HCT116 (cell line): ENCODE data around the gene CUZD1. TPM values are rescaled to one million over a fixed set of nuclear protein-coding genes. Genes with fewer than 3 reads are reported as not detected.

Experiments
- ATAC-seq: fragments of 200-7000 bp; cut with Tn5 transposase; 2 replicates; pipeline ENCODE4 v1.9.1; 2020; ENCODE audit warnings: mild to moderate bottlenecking, moderate library complexity
- BruUV-seq: library from RNA; stranded (reverse); fragments of 400-500 nt; replicated peaks from 2 replicates; lab custom pipeline; 2021; lab: Mats Ljungman, UMichigan
- CTCF ChIA-PET: fragments of 300-600 bp; sonication (Branson Sonifier 250); formaldehyde crosslinking; loops from one replicate; lab custom pipeline; 2021; ENCODE audit warnings: antibody characterized with exemption; lab: Charles Lee
- POLR2A ChIA-PET: fragments of 300-600, 350-600 bp; sonication (Branson Sonifier 250); formaldehyde crosslinking; loops from one replicate; lab custom pipeline; 2021; ENCODE audit warnings: antibody characterized with exemption; lab: Charles Lee
- RAD21 ChIA-PET, 2 experiments: fragments of 300-600 bp; sonication (Branson Sonifier 250); formaldehyde crosslinking; loops; one replicate each; lab custom pipeline; 2023; ENCODE audit warnings: low total read pairs in 2 of 2; ENCODE audit not compliant: uncharacterized antibody in 2 of 2, unreplicated experiment in 2 of 2, low non-redundant PET in 1 of 2; lab: Charles Lee
- DNase-seq: peaks from one replicate; pipeline ENCODE4 v3.0.0-alpha.2; 2010; ENCODE audit warnings: low read depth, low spot score
- H2AFZ ChIP-seq: fragments of 200-600 bp; shearing (Covaris generic), sonication (generic); 2 replicates; pipeline ENCODE4 v1.6.1; 2017; ENCODE audit warnings: low read depth, mixed run types, mixed read lengths, antibody characterized with exemption, low read length; ENCODE audit not compliant: poor library complexity, severe bottlenecking
- H3K27ac ChIP-seq: 2 replicates; pipeline ENCODE4 v1.5.1; 2012; ENCODE audit warnings: low read depth, low read length
- H3K27me3 ChIP-seq: fragments of 200-600 bp; sonication (generic); 2 replicates; pipeline ENCODE4 v1.6.1; 2016; ENCODE audit warnings: mixed run types, low read length, mixed read lengths; ENCODE audit not compliant: insufficient read depth
- H3K36me3 ChIP-seq, 2 experiments: fragments of 200-500 bp in 1 of 2; fragments of 200-600 bp in 1 of 2; sonication (Bioruptor generic) in 1 of 2; sonication (generic) in 1 of 2; 2 replicates each; pipeline versions ENCODE4 v1.5.1 to v1.6.1; 2014 to 2016; ENCODE audit warnings: low read length in 2 of 2, inconsistent platforms in 1 of 2, mixed read lengths in 1 of 2, mixed run types in 1 of 2; ENCODE audit not compliant: insufficient read depth in 2 of 2, control insufficient read depth in 1 of 2
- H3K4me1 ChIP-seq, 2 experiments: fragments of 200-600 bp in 1 of 2; sonication (generic) in 1 of 2; 2 replicates each; pipeline versions ENCODE4 v1.5.1 to v1.6.1; 2012 to 2017; ENCODE audit warnings: low read length in 2 of 2, inconsistent platforms in 1 of 2, mild to moderate bottlenecking in 1 of 2, mixed read lengths in 1 of 2, mixed run types in 1 of 2, moderate library complexity in 1 of 2; ENCODE audit not compliant: insufficient read depth in 2 of 2, control insufficient read depth in 1 of 2
- H3K4me2 ChIP-seq: fragments of 200-600 bp; sonication (generic); 2 replicates; pipeline ENCODE4 v1.6.1; 2017; ENCODE audit warnings: mixed run types, low read length, mixed read lengths
- H3K4me3 ChIP-seq, 2 experiments: fragments of 200-600 bp in 1 of 2; sonication (generic) in 1 of 2; replicated peaks in 1 of 2; 2 replicates each; pipeline ENCODE4 v1.5.1; 2011 to 2016; ENCODE audit warnings: low read length in 2 of 2, control low read depth in 1 of 2, low read depth in 1 of 2, mild to moderate bottlenecking in 1 of 2, mixed read lengths in 1 of 2, mixed run types in 1 of 2
- H3K79me2 ChIP-seq: fragments of 200-600 bp; sonication (generic); 2 replicates; pipeline ENCODE4 v1.6.1; 2017; ENCODE audit warnings: mild to moderate bottlenecking, mixed run types, low read length, moderate library complexity, mixed read lengths; ENCODE audit not compliant: insufficient read depth
- H3K9ac ChIP-seq: fragments of 200-600 bp; sonication (generic); 2 replicates; pipeline ENCODE4 v1.6.1; 2016; ENCODE audit warnings: low read length, mixed read lengths
- H3K9me2 ChIP-seq: fragments of 200-600 bp; sonication (generic), shearing (Covaris generic); 2 replicates; pipeline ENCODE4 v1.6.1; 2017; ENCODE audit warnings: mixed run types, mild to moderate bottlenecking, moderate library complexity; ENCODE audit not compliant: insufficient read depth
- H3K9me3 ChIP-seq, 2 experiments: fragments of 200-500 bp in 1 of 2; fragments of 200-600 bp in 1 of 2; sonication (Bioruptor generic) in 1 of 2; sonication (generic) in 1 of 2; 2 replicates each; pipeline ENCODE4 v1.6.1; 2014 to 2017; ENCODE audit warnings: low read length in 2 of 2, mixed read lengths in 2 of 2, inconsistent platforms in 1 of 2, low read depth in 1 of 2, mild to moderate bottlenecking in 1 of 2, mixed run types in 1 of 2, moderate library complexity in 1 of 2; ENCODE audit not compliant: control insufficient read depth in 1 of 2, insufficient read depth in 1 of 2
- H4K20me1 ChIP-seq: fragments of 200-600 bp; sonication (generic), shearing (Covaris generic); 2 replicates; pipeline ENCODE4 v1.6.1; 2017; ENCODE audit warnings: mixed run types, mild to moderate bottlenecking, moderate library complexity; ENCODE audit not compliant: insufficient read depth
- CBX3 ChIP-seq: IDR thresholded peaks from 2 replicates; pipeline ENCODE4 v1.6.1; 2012; ENCODE audit warnings: low read depth
- ELF1 ChIP-seq: IDR thresholded peaks from 2 replicates; pipeline ENCODE4 v1.6.1; 2012; ENCODE audit warnings: low read depth, borderline replicate concordance
- EZH2phosphoT487 ChIP-seq: fragments of 200-600 bp; IDR thresholded peaks from 2 replicates; pipeline ENCODE4 v1.6.1; 2018; ENCODE audit warnings: antibody characterized with exemption, borderline replicate concordance
- FOSL1 ChIP-seq: IDR thresholded peaks from 2 replicates; pipeline ENCODE4 v1.6.1; 2012; ENCODE audit warnings: low read depth
- JUND ChIP-seq: IDR thresholded peaks from 2 replicates; pipeline ENCODE4 v1.6.1; 2012
- RAD21 ChIP-seq: IDR thresholded peaks from 2 replicates; pipeline ENCODE4 v1.6.1; 2012; ENCODE audit warnings: low read depth, mild to moderate bottlenecking
- SRF ChIP-seq: IDR thresholded peaks from 2 replicates; pipeline ENCODE4 v1.6.1; 2012; ENCODE audit warnings: low read depth
- TCF7L2 ChIP-seq: IDR thresholded peaks from 2 replicates; pipeline ENCODE4 v1.7.0; 2011; ENCODE audit warnings: borderline replicate concordance, inconsistent platforms; ENCODE audit not compliant: insufficient read depth, insufficient read length; ENCODE audit errors: extremely low read depth
- ZNF274 ChIP-seq: fragments of 200-500 bp; sonication (Bioruptor generic); IDR thresholded peaks from 2 replicates; pipeline ENCODE4 v1.6.1; 2014; ENCODE audit warnings: mild to moderate bottlenecking, low read depth, low read length, inconsistent platforms
- intact Hi-C: fragments of 100-400 bp; cut with micrococcal nuclease; formaldehyde crosslinking; loops from 2 replicates; pipeline ENCODE4 v1.10.0; 2022
- total RNA-seq: library from RNA; stranded (reverse); gene quantifications from one replicate; pipeline ENCODE4 v1.2.1, GENCODE V29; 2021; ENCODE audit not compliant: unreplicated experiment
- TF ChIP-seq, protein P1 (sequence below), 3 experiments: fragments of 200-600 bp in 1 of 3; sonication (generic) in 1 of 3; IDR thresholded peaks in 2 of 3; conservative IDR thresholded peaks in 1 of 3; 2 replicates each; pipeline ENCODE4 v1.5.1; 2012 to 2017; ENCODE audit warnings: low read depth in 2 of 3, low read length in 2 of 3, antibody characterized with exemption in 1 of 3, borderline replicate concordance in 1 of 3, control low read depth in 1 of 3, mild to moderate bottlenecking in 1 of 3, mixed read lengths in 1 of 3, mixed run types in 1 of 3, moderate library complexity in 1 of 3; ENCODE audit not compliant: insufficient read depth in 1 of 3
- TF ChIP-seq, protein P2 (sequence below): IDR thresholded peaks from 2 replicates; pipeline ENCODE4 v1.6.1; 2012

The CUZD1 gene
- total RNA-seq, 1 experiment from 2014 or later: 1.7 TPM

DNA sequence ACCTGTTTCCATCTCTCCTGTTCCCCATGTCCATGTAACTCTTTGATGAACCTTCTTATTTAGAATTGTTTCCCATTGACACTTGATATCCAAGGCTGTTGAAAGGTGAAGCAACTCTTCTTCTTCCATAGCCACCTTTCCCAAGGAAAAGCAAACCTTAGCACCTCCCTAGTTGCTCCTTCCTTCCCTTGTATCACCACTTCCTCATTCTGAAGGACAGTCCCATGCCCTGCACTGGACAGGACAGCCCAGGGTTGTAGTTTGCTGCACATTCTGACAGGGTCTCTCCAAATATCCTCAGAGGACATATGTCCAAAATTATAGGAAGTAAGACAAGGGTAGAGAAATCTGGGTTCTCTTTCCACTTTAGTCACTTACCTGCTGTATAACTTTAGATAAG, 6.2 kb downstream of the CUZD1 start:
- peaks cover 34% of the 10 kb centered on the region for H3K27me3 ChIP-seq
- H3K9me3 ChIP-seq: no peaks in the 10 kb centered on the region; a peak in 1 of 4 replicates
- TF ChIP-seq JUND (no peak), SRF (no peak), ELF1 (no peak), TCF7L2 (no peak), CBX3 (no peak), RAD21 (no peak), ZNF274 (no peak)
- TF ChIP-seq, protein P1, sequence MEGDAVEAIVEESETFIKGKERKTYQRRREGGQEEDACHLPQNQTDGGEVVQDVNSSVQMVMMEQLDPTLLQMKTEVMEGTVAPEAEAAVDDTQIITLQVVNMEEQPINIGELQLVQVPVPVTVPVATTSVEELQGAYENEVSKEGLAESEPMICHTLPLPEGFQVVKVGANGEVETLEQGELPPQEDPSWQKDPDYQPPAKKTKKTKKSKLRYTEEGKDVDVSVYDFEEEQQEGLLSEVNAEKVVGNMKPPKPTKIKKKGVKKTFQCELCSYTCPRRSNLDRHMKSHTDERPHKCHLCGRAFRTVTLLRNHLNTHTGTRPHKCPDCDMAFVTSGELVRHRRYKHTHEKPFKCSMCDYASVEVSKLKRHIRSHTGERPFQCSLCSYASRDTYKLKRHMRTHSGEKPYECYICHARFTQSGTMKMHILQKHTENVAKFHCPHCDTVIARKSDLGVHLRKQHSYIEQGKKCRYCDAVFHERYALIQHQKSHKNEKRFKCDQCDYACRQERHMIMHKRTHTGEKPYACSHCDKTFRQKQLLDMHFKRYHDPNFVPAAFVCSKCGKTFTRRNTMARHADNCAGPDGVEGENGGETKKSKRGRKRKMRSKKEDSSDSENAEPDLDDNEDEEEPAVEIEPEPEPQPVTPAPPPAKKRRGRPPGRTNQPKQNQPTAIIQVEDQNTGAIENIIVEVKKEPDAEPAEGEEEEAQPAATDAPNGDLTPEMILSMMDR (IDR thresholded peaks at IDR 0.05 in 2 of 3, conservative IDR thresholded peaks at IDR 0.05 in 1 of 3; ENCODE audit: borderline replicate concordance in 1 of 3, insufficient read depth in 1 of 3, low read depth in 2 of 3, low read length in 2 of 3): no peak
- TF ChIP-seq, protein P2, sequence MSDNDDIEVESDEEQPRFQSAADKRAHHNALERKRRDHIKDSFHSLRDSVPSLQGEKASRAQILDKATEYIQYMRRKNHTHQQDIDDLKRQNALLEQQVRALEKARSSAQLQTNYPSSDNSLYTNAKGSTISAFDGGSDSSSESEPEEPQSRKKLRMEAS: no peak
- H3K4me3 ChIP-seq: no peak overlapping the region
- ATAC-seq: no peak
- no peaks in the 10 kb centered on the region for H3K9me2 ChIP-seq
- H3K36me3 ChIP-seq: 0 out of 4 replicates have a peak, but pooled peaks cover 0 to 12% of the 10 kb centered on the region in 2 experiments
- no peak overlapping the region for H3K4me2 ChIP-seq
- no peak overlapping the region for H2AFZ ChIP-seq
- H4K20me1 ChIP-seq: no peaks in the 10 kb centered on the region
- ChIA-PET RAD21 (no interaction called here), POLR2A (no interaction called here), CTCF (no interaction called here)
- H3K9ac ChIP-seq: no peak overlapping the region
- BruUV-seq: no TSS peak
- no peaks in the 10 kb centered on the region for H3K79me2 ChIP-seq
- DNase-seq: no peak
- intact Hi-C loops: no loop called here
- no peaks in the 10 kb centered on the region for H3K4me1 ChIP-seq
- no peak overlapping the region for H3K27ac ChIP-seq

DNA sequence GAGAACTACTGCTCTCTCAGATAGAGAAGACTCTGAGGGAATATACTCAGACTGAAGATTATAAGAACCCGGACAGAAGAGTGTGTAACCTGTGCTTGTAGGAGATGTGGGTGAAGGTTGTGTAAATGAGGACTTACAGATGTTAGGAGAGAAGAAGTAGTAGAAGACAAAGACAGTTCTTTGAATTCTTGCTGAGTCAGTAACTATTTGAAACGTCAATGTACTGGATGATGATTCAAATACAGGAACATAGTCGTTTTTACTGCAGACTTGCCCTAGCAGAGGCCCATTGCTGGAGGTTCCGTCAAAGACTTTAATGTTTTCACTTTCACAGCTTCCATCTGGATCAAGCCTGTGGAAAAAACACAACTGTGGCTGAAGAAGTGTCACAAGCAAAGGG, 6.8 kb downstream of the CUZD1 start:
- Histone ChIP-seq H3K4me2 (no peak overlapping the region), H3K4me3 (no peak overlapping the region), H3K36me3 (0 out of 4 replicates have a peak, but pooled peaks cover 0 to 12% of the 10 kb centered on the region in 2 experiments), H3K9me2 (no peaks in the 10 kb centered on the region), H3K9me3 (no peaks in the 10 kb centered on the region; a peak in 1 of 4 replicates), H4K20me1 (no peaks in the 10 kb centered on the region), H3K79me2 (no peaks in the 10 kb centered on the region), H3K4me1 (no peaks in the 10 kb centered on the region)
- ChIA-PET POLR2A (no interaction called here), RAD21 (no interaction called here)
- intact Hi-C loops: no loop called here
- TF ChIP-seq CBX3 (no peak), SRF (no peak), FOSL1 (no peak), EZH2phosphoT487 (no peak), JUND (no peak)
- TF ChIP-seq, all 23 proteins: peak for 0
- BruUV-seq: no TSS peak
- H3K27me3 ChIP-seq: peaks cover 34% of the 10 kb centered on the region
- ATAC-seq (no peak), DNase-seq (no peak)
- H2AFZ ChIP-seq: no peak overlapping the region
- H3K27ac ChIP-seq: no peak overlapping the region
- H3K9ac ChIP-seq: no peak overlapping the region
- CTCF ChIA-PET: no interaction called here
